Raji (cell line): ENCODE results near the gene CSTPP1.

Experiments
- POLR2A ChIP-seq: IDR thresholded peaks from 2 replicates; pipeline ENCODE4 v1.6.1; 2011; ENCODE audit warnings: low read depth, low read length, control low read depth; ENCODE audit not compliant: insufficient read depth

CSTPP1 gene

GRCh38 chr11:47071341-47071740 is 134.8 kb downstream of the CSTPP1 start:
- no peak for TF ChIP-seq POLR2A

- TF ChIP-seq POLR2A, result no peak
Observed at GRCh38 chr11:47071791-47072261, 135.3 kb downstream of the CSTPP1 start.

GRCh38 chr11:47078751-47079521 is 142.4 kb downstream of the CSTPP1 start:
- TF ChIP-seq POLR2A, result no peak

- TF ChIP-seq POLR2A, result no peak
Observed at GRCh38 chr11:47083913-47084312, 147.4 kb downstream of the CSTPP1 start.

GRCh38 chr11:47087801-47088200 is 151.2 kb downstream of the CSTPP1 start:
- TF ChIP-seq POLR2A, result no peak

GRCh38 chr11:47093541-47093940 is 157.0 kb downstream of the CSTPP1 start:
- TF ChIP-seq POLR2A, result no peak

GRCh38 chr11:47099214-47099917 is 162.8 kb downstream of the CSTPP1 start:
- TF ChIP-seq POLR2A, result no peak

- TF ChIP-seq POLR2A, result no peak
Observed at GRCh38 chr11:47099918-47100315, 163.4 kb downstream of the CSTPP1 start.

GRCh38 chr11:47101406-47101805 is 164.8 kb downstream of the CSTPP1 start:
- no peak for TF ChIP-seq POLR2A

- no peak for TF ChIP-seq POLR2A
Observed at GRCh38 chr11:47104261-47104950, 167.8 kb downstream of the CSTPP1 start.

GRCh38 chr11:47105541-47105940 is 169.0 kb downstream of the CSTPP1 start:
- TF ChIP-seq POLR2A, result no peak

GRCh38 chr11:47105974-47106373 is 169.4 kb downstream of the CSTPP1 start:
- TF ChIP-seq POLR2A, result no peak

GRCh38 chr11:47106798-47107411 is 170.3 kb downstream of the CSTPP1 start:
- no peak for TF ChIP-seq POLR2A

GRCh38 chr11:47107744-47108143 is 171.2 kb downstream of the CSTPP1 start:
- TF ChIP-seq POLR2A, result no peak

- TF ChIP-seq POLR2A, result no peak
Observed at GRCh38 chr11:47108214-47108613, 171.7 kb downstream of the CSTPP1 start.
